Measurements from ENCODE around the gene XRN2.

XRN2 gene

GRCh38 chr20:21430020-21430419, 126.9 kb downstream of the XRN2 start:
- H3K27ac ChIP-seq = no peak overlapping the region
- no peaks in the 10 kb centered on the region for H3K79me2 ChIP-seq
- TF ChIP-seq, protein P1, sequence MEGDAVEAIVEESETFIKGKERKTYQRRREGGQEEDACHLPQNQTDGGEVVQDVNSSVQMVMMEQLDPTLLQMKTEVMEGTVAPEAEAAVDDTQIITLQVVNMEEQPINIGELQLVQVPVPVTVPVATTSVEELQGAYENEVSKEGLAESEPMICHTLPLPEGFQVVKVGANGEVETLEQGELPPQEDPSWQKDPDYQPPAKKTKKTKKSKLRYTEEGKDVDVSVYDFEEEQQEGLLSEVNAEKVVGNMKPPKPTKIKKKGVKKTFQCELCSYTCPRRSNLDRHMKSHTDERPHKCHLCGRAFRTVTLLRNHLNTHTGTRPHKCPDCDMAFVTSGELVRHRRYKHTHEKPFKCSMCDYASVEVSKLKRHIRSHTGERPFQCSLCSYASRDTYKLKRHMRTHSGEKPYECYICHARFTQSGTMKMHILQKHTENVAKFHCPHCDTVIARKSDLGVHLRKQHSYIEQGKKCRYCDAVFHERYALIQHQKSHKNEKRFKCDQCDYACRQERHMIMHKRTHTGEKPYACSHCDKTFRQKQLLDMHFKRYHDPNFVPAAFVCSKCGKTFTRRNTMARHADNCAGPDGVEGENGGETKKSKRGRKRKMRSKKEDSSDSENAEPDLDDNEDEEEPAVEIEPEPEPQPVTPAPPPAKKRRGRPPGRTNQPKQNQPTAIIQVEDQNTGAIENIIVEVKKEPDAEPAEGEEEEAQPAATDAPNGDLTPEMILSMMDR (IDR thresholded peaks at IDR 0.05) = no peak
- H3K4me1 ChIP-seq = no peaks in the 10 kb centered on the region
- H2AFZ ChIP-seq = no peak overlapping the region
- H3K4me2 ChIP-seq (ENCODE audit: low read length) = no peak overlapping the region
- H3K36me3 ChIP-seq (ENCODE audit: control insufficient read depth, insufficient read depth, low read length) = no peaks in the 10 kb centered on the region
- no peak overlapping the region for H3K9ac ChIP-seq
- H3K9me3 ChIP-seq (ENCODE audit: control insufficient read depth, low read length) = no peaks in the 10 kb centered on the region
- H3K27me3 ChIP-seq (ENCODE audit: control insufficient read depth, insufficient read depth, low read length) = no peaks in the 10 kb centered on the region
- H3K4me3 ChIP-seq (ENCODE audit: low read depth, low read length) = no peak overlapping the region

GRCh38 chr20:21432911-21433310, 129.8 kb downstream of the XRN2 start:
- Histone ChIP-seq H3K36me3 (ENCODE audit: control insufficient read depth, insufficient read depth, low read length) (no peaks in the 10 kb centered on the region), H3K27ac (no peak overlapping the region), H3K9ac (no peak overlapping the region), H3K4me2 (ENCODE audit: low read length) (no peak overlapping the region), H3K4me1 (no peaks in the 10 kb centered on the region), H3K27me3 (ENCODE audit: control insufficient read depth, insufficient read depth, low read length) (no peaks in the 10 kb centered on the region), H3K4me3 (ENCODE audit: low read depth, low read length) (no peak overlapping the region), H2AFZ (no peak overlapping the region), H3K79me2 (no peaks in the 10 kb centered on the region), H3K9me3 (ENCODE audit: control insufficient read depth, low read length) (no peaks in the 10 kb centered on the region)
- TF ChIP-seq, protein P1 (IDR thresholded peaks at IDR 0.05) = no peak

GRCh38 chr20:21433329-21433890, 130.3 kb downstream of the XRN2 start:
- no peak overlapping the region for H2AFZ ChIP-seq
- no peaks in the 10 kb centered on the region for H3K36me3 ChIP-seq (ENCODE audit: control insufficient read depth, insufficient read depth, low read length)
- no peak overlapping the region for H3K4me2 ChIP-seq (ENCODE audit: low read length)
- no peak overlapping the region for H3K9ac ChIP-seq
- H3K27ac ChIP-seq = no peak overlapping the region
- H3K27me3 ChIP-seq (ENCODE audit: control insufficient read depth, insufficient read depth, low read length) = no peaks in the 10 kb centered on the region
- TF ChIP-seq, protein P1 (IDR thresholded peaks at IDR 0.05) = no peak
- no peaks in the 10 kb centered on the region for H3K9me3 ChIP-seq (ENCODE audit: control insufficient read depth, low read length)
- no peaks in the 10 kb centered on the region for H3K79me2 ChIP-seq
- H3K4me3 ChIP-seq (ENCODE audit: low read depth, low read length) = no peak overlapping the region
- H3K4me1 ChIP-seq = no peaks in the 10 kb centered on the region

GRCh38 chr20:21435576-21435975, 132.4 kb downstream of the XRN2 start:
- H3K27me3 ChIP-seq (ENCODE audit: control insufficient read depth, insufficient read depth, low read length) = no peaks in the 10 kb centered on the region
- no peaks in the 10 kb centered on the region for H3K4me1 ChIP-seq
- no peaks in the 10 kb centered on the region for H3K36me3 ChIP-seq (ENCODE audit: control insufficient read depth, insufficient read depth, low read length)
- no peak overlapping the region for H2AFZ ChIP-seq
- no peak overlapping the region for H3K4me2 ChIP-seq (ENCODE audit: low read length)
- no peaks in the 10 kb centered on the region for H3K79me2 ChIP-seq
- H3K9ac ChIP-seq = no peak overlapping the region
- H3K4me3 ChIP-seq (ENCODE audit: low read depth, low read length) = no peak overlapping the region
- TF ChIP-seq, protein P1 (IDR thresholded peaks at IDR 0.05) = no peak
- no peaks in the 10 kb centered on the region for H3K9me3 ChIP-seq (ENCODE audit: control insufficient read depth, low read length)
- no peak overlapping the region for H3K27ac ChIP-seq

DNA sequence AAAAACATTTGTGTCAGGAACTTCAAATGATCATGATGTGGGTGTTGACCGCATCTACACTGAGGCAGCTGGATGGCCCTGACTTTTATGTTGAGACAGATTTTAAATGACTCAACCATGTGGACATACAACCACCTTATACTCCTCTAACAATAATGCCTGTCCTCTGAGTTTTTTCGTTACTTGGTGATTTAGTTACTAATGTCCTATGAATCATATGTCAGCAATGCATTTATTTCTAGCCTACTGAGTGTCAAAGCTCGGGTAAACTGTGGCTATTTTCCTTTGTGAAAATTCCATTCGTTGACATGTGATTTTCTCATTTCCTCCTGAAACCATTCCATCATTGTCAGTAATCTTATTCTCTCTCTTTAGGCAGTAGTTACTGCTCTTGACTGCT, 133.1 kb downstream of the XRN2 start:
- H3K27ac ChIP-seq = no peak overlapping the region
- H3K36me3 ChIP-seq (ENCODE audit: control insufficient read depth, insufficient read depth, low read length) = no peaks in the 10 kb centered on the region
- H3K4me3 ChIP-seq (ENCODE audit: low read depth, low read length) = no peak overlapping the region
- no peaks in the 10 kb centered on the region for H3K27me3 ChIP-seq (ENCODE audit: control insufficient read depth, insufficient read depth, low read length)
- TF ChIP-seq, protein P1 (IDR thresholded peaks at IDR 0.05) = no peak
- no peaks in the 10 kb centered on the region for H3K79me2 ChIP-seq
- no peak overlapping the region for H3K4me2 ChIP-seq (ENCODE audit: low read length)
- H2AFZ ChIP-seq = no peak overlapping the region
- no peaks in the 10 kb centered on the region for H3K9me3 ChIP-seq (ENCODE audit: control insufficient read depth, low read length)
- no peaks in the 10 kb centered on the region for H3K4me1 ChIP-seq
- no peak overlapping the region for H3K9ac ChIP-seq
